DMS53 treated with DMSO at 0.1 percent for 48 hours (cell line): Measurements from ENCODE around the gene POSTN.

Source experiments
- DNase-seq: peaks from one replicate; lab custom pipeline; 2025; ENCODE audit not compliant: unreplicated experiment; lab: John Stamatoyannopoulos, UW

The POSTN gene

GRCh38 chr13:37526710-37527473 lies 71.7 kb downstream of the POSTN start:
- no peak for DNase-seq

GRCh38 chr13:37515226-37515625 lies 83.3 kb downstream of the POSTN start:
- no peak for DNase-seq
